Measurements from ENCODE around the gene MVB12B.

Gene MVB12B

GRCh38 chr9:126479515-126479914, 152.9 kb downstream of the MVB12B start:
- DNase-seq: no peak

GRCh38 chr9:126480813-126481212, 154.2 kb downstream of the MVB12B start:
- DNase-seq: no peak

- no peak for DNase-seq
Observed at GRCh38 chr9:126481862-126482261, 155.2 kb downstream of the MVB12B start.

- no peak for DNase-seq
Observed at GRCh38 chr9:126482361-126483044, 155.9 kb downstream of the MVB12B start.

GRCh38 chr9:126483468-126484073, 156.9 kb downstream of the MVB12B start:
- no peak for DNase-seq

- DNase-seq: no peak
Observed at GRCh38 chr9:126485662-126486061, 159.0 kb downstream of the MVB12B start.

- no peak for DNase-seq
Observed at GRCh38 chr9:126486276-126486675, 159.6 kb downstream of the MVB12B start.

- DNase-seq: no peak
Observed at GRCh38 chr9:126487856-126488255, 161.2 kb downstream of the MVB12B start.

- DNase-seq: no peak
Observed at GRCh38 chr9:126488310-126488709, 161.7 kb downstream of the MVB12B start.

GRCh38 chr9:126488881-126489404, 162.3 kb downstream of the MVB12B start:
- no peak for DNase-seq

- no peak for DNase-seq
Observed at GRCh38 chr9:126489581-126490213, 163.1 kb downstream of the MVB12B start.

- no peak for DNase-seq
Observed at GRCh38 chr9:126490214-126490631, 163.6 kb downstream of the MVB12B start.

- DNase-seq: peak; percentile 46
Observed at GRCh38 chr9:126490871-126491567, 164.4 kb downstream of the MVB12B start.

GRCh38 chr9:126491568-126491879, 164.9 kb downstream of the MVB12B start:
- DNase-seq: no peak

GRCh38 chr9:126491949-126492348, 165.3 kb downstream of the MVB12B start:
- DNase-seq: no peak

GRCh38 chr9:126494264-126494663, 167.6 kb downstream of the MVB12B start:
- DNase-seq: no peak

- no peak for DNase-seq
Observed at GRCh38 chr9:126494746-126495145, 168.1 kb downstream of the MVB12B start.

GRCh38 chr9:126495411-126496180, 169.0 kb downstream of the MVB12B start:
- no peak for DNase-seq

GRCh38 chr9:126496181-126496576, 169.6 kb downstream of the MVB12B start:
- no peak for DNase-seq

- DNase-seq: no peak
Observed at GRCh38 chr9:126496781-126497659, 170.4 kb downstream of the MVB12B start.

- no peak for DNase-seq
Observed at GRCh38 chr9:126497660-126498275, 171.1 kb downstream of the MVB12B start.

Data from activated CD4-positive, alpha-beta T cell treated with anti-CD3 and anti-CD28 coated beads, Interleukin-2, amount 50 U/mL, for 1 hour (primary cell).